WERI-Rb-1 (cell line): ENCODE data around the gene PPIL1.
A peak's percentile ranks its signal among the peaks of the same experiment; 100 is the strongest.

ENCODE experiments used
- DNase-seq: peaks from one replicate; pipeline ENCODE4 v3.0.0-alpha.2; 2020
- H3K27ac ChIP-seq: fragments of 250-450 bp; sonication (Bioruptor Pico); 2 replicates; pipeline ENCODE4 v1.5.1; 2020; ENCODE audit warnings: mild to moderate bottlenecking, moderate library complexity
- H3K27me3 ChIP-seq: fragments of 250-450 bp; sonication (Bioruptor Pico); 2 replicates; pipeline ENCODE4 v1.5.1; 2021; ENCODE audit warnings: mild to moderate bottlenecking, low read depth, moderate library complexity; ENCODE audit not compliant: insufficient read depth, severe bottlenecking
- H3K36me3 ChIP-seq: fragments of 250-450 bp; sonication (Bioruptor Pico); 2 replicates; pipeline ENCODE4 v1.5.1; 2020; ENCODE audit warnings: mild to moderate bottlenecking, moderate library complexity
- H3K4me3 ChIP-seq: 2 replicates; pipeline ENCODE4 v1.5.1; 2011; ENCODE audit warnings: low read depth, mild to moderate bottlenecking, control low read depth, low read length
- H3K9me3 ChIP-seq: fragments of 250-450 bp; sonication (Bioruptor Pico); 2 replicates; pipeline ENCODE4 v1.5.1; 2021; ENCODE audit warnings: mild to moderate bottlenecking, moderate library complexity; ENCODE audit not compliant: severe bottlenecking
- CTCF ChIP-seq: IDR thresholded peaks from 2 replicates; pipeline ENCODE4 v1.5.1; 2011; ENCODE audit warnings: low read depth, mild to moderate bottlenecking, control low read depth, inconsistent platforms, low read length

The PPIL1 gene

GRCh38 chr6:36823421-36824096, 51.0 kb downstream of the PPIL1 start:
- no peak for TF ChIP-seq CTCF
- no peak for DNase-seq
- H3K9me3 ChIP-seq, result no peaks in the 10 kb centered on the region
- H3K36me3 ChIP-seq, result no peaks in the 10 kb centered on the region
- no peak overlapping the region for H3K4me3 ChIP-seq
- H3K27me3 ChIP-seq, result no peaks in the 10 kb centered on the region
- H3K27ac ChIP-seq, result no peak overlapping the region

DNA sequence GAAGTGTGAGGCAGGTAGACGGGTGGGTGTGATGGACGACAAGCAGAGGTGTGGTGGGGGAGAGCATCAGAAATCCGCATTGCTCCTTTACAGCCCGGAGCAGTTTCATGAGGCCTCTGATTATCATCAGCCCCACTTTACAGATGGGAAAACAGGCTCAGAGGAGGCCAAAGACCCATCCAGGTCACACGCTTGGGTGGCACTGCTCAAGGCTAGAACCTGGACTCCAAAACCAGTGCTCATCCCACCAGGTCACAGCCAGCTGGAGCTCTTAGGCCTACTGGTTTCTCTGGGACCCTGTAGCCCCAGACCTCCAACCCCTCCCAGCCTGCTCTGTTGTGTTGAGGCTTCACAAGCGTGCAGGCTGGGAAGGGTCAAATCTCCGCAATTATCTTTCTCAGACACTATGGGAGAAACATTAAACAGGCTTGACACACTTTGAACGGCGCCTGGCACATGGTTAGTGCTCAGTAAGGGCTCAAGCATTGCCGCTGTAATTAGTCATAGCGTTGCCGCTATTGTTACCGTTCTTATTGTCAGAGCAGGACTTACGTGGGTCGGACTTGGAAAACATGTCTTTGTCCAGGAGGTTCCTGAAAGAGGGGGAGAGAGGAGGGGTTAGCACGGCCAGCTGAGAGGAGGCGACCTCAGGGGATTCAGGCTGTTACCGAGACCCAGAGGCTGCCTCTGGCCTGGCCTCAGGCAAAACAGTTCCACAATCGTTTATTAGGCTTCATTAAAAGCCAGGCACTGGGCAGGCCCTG, 51.9 kb downstream of the PPIL1 start:
- Histone ChIP-seq H3K36me3 (no peaks in the 10 kb centered on the region), H3K27me3 (no peaks in the 10 kb centered on the region), H3K9me3 (no peaks in the 10 kb centered on the region), H3K27ac (no peak overlapping the region), H3K4me3 (no peak overlapping the region)
- no peak for DNase-seq
- TF ChIP-seq CTCF, result no peak

GRCh38 chr6:36821581-36822335, 52.8 kb downstream of the PPIL1 start:
- no peaks in the 10 kb centered on the region for H3K27me3 ChIP-seq
- DNase-seq, result no peak
- H3K9me3 ChIP-seq, result no peaks in the 10 kb centered on the region
- peak overlapping the region; percentile 15 for H3K27ac ChIP-seq
- no peaks in the 10 kb centered on the region for H3K36me3 ChIP-seq
- TF ChIP-seq CTCF, result no peak
- H3K4me3 ChIP-seq, result no peak overlapping the region

DNA sequence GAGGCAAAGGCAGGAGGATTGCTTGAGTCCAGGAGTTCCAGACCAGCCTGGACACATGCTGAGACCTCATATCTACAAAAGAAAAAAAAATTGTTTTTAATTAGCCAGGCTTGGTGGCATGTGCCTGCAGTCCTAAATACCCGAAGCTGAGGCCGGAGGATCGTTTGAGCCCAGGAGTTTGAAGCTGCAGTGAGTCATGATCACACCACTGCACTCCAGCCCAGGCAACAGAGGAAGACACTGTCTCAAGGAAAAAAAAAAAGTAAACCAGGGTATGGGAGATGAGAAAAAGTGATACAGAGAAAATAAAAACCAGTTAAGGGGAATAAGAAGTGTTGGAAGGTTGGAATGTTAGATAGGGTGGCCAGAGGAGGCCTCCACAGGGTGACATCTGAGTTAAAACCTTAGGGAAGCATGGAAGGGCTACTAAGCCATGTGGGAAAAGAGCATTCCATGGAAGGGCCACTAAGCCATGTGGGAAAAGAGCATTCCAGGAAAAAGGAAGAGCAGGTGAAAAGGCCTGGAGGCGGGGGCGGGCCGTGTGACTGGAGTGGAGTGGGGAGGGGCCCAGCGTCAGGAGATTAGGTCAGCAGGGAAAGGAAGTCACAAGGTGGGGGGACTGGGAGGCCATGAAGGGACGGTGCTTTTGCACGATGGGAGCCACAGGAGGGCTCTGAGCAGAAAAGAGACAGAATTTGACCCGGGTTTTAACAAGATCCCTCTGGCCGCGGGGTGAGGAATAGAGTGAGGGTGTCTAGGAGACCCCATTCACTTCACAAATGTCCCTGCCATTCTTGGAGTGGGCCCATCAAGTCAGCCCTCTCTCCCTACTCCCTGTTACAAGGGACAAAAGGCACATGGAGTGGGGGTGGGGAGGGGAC, 53.7 kb downstream of the PPIL1 start:
- H3K4me3 ChIP-seq, result no peak overlapping the region
- H3K27me3 ChIP-seq, result no peaks in the 10 kb centered on the region
- TF ChIP-seq CTCF, result no peak
- H3K27ac ChIP-seq, result peak overlapping the region; percentile 15
- peak; percentile 83 for DNase-seq
- no peaks in the 10 kb centered on the region for H3K36me3 ChIP-seq
- H3K9me3 ChIP-seq, result no peaks in the 10 kb centered on the region

GRCh38 chr6:36818756-36819155, 55.8 kb downstream of the PPIL1 start:
- Histone ChIP-seq H3K27ac (no peak overlapping the region), H3K27me3 (no peaks in the 10 kb centered on the region), H3K36me3 (no peaks in the 10 kb centered on the region), H3K4me3 (no peak overlapping the region), H3K9me3 (no peaks in the 10 kb centered on the region)
- no peak for TF ChIP-seq CTCF
- no peak for DNase-seq
